Activated T-helper 9 cell treated with anti-CD3 and anti-CD28 coated beads, Interleukin-2, amount 50 U/mL, for 16 hours (primary cell): ENCODE measurements around the gene SUPT20HL1.
"Not testable (repeated sequence)": the region's sequence is repeated elsewhere in the genome, so short reads cannot be mapped to it uniquely, and the experiment has no call there.

Experiments used
- DNase-seq: peaks from one replicate; pipeline ENCODE4 v3.0.0-alpha.2; 2020; ENCODE audit warnings: low read depth

Gene SUPT20HL1

GRCh38 chrX:24363432-24364181 lies 3.2 kb downstream of the SUPT20HL1 start:
- DNase-seq = not testable (repeated sequence)

- DNase-seq = no peak
Observed at GRCh38 chrX:24364326-24364725, 3.9 kb downstream of the SUPT20HL1 start.

- DNase-seq = no peak
Observed at GRCh38 chrX:24364851-24365538, 4.6 kb downstream of the SUPT20HL1 start.

- not testable (repeated sequence) for DNase-seq
Observed at GRCh38 chrX:24366762-24367400, 6.4 kb downstream of the SUPT20HL1 start.

GRCh38 chrX:24369816-24370215 lies 9.4 kb downstream of the SUPT20HL1 start:
- no peak for DNase-seq

GRCh38 chrX:24371391-24371972 lies 11.0 kb downstream of the SUPT20HL1 start:
- peak; percentile 42 for DNase-seq

GRCh38 chrX:24372021-24372763 lies 11.8 kb downstream of the SUPT20HL1 start:
- DNase-seq = no peak

- DNase-seq = no peak
Observed at GRCh38 chrX:24375600-24376131, 15.2 kb downstream of the SUPT20HL1 start.

GRCh38 chrX:24376403-24376802 lies 16.0 kb downstream of the SUPT20HL1 start:
- DNase-seq = no peak

GRCh38 chrX:24377195-24377594 lies 16.8 kb downstream of the SUPT20HL1 start:
- no peak for DNase-seq

- no peak for DNase-seq
Observed at GRCh38 chrX:24377911-24378468, 17.6 kb downstream of the SUPT20HL1 start.

GRCh38 chrX:24378706-24379105 lies 18.3 kb downstream of the SUPT20HL1 start:
- no peak for DNase-seq

GRCh38 chrX:24380262-24381187 lies 20.1 kb downstream of the SUPT20HL1 start:
- DNase-seq = no peak

GRCh38 chrX:24382315-24382714 lies 21.9 kb downstream of the SUPT20HL1 start:
- DNase-seq = not testable (repeated sequence)

- no peak for DNase-seq
Observed at GRCh38 chrX:24387724-24388123, 27.3 kb downstream of the SUPT20HL1 start.

- no peak for DNase-seq
Observed at GRCh38 chrX:24391389-24391788, 30.9 kb downstream of the SUPT20HL1 start.

- no peak for DNase-seq
Observed at GRCh38 chrX:24391843-24392242, 31.4 kb downstream of the SUPT20HL1 start.

- DNase-seq = no peak
Observed at GRCh38 chrX:24392709-24393108, 32.3 kb downstream of the SUPT20HL1 start.

- DNase-seq = no peak
Observed at GRCh38 chrX:24395775-24396174, 35.3 kb downstream of the SUPT20HL1 start.

GRCh38 chrX:24396236-24396930 lies 35.9 kb downstream of the SUPT20HL1 start:
- no peak for DNase-seq
